HepG2 (cell line): Measurements from ENCODE around the gene MRPL2. TPM values are rescaled to one million over a fixed set of nuclear protein-coding genes. Genes with fewer than 3 reads are reported as not detected.
A peak's percentile ranks its signal among the peaks of the same experiment; 100 is the strongest.

Experiments used
- AKAP8 ChIP-seq: sonication (generic); formaldehyde crosslinking; IDR thresholded peaks from 2 replicates; pipeline ENCODE4 v1.5.1; 2020; ENCODE audit warnings: mild to moderate bottlenecking, missing genetic modification reagents
- DZIP1 ChIP-seq: sonication (generic); formaldehyde crosslinking; IDR thresholded peaks from 2 replicates; pipeline ENCODE4 v1.5.0; 2020; ENCODE audit warnings: mild to moderate bottlenecking, missing genetic modification reagents
- HNF4A ChIP-seq: sonication (generic); formaldehyde crosslinking; IDR thresholded peaks from 2 replicates; pipeline ENCODE4 v1.4.0; 2020; ENCODE audit warnings: missing genetic modification reagents
- KLF11 ChIP-seq: IDR thresholded peaks from 2 replicates; pipeline ENCODE4 v1.6.1; 2016; ENCODE audit warnings: missing compliant biosample characterization
- LBX2 ChIP-seq: sonication (generic); formaldehyde crosslinking; IDR thresholded peaks from 2 replicates; pipeline ENCODE4 v1.5.0; 2020; ENCODE audit warnings: missing genetic modification reagents, mild to moderate bottlenecking, borderline replicate concordance
- MYC ChIP-seq: sonication (generic); formaldehyde crosslinking; IDR thresholded peaks from 2 replicates; pipeline ENCODE4 v1.9.0; 2021; ENCODE audit warnings: missing genetic modification reagents, borderline replicate concordance
- RBFOX2 ChIP-seq: fragments of 200-400 bp; formaldehyde crosslinking; IDR thresholded peaks from 2 replicates; pipeline ENCODE4 v1.6.1; 2017; ENCODE audit warnings: low read depth, mild to moderate bottlenecking, low read length
- RXRB ChIP-seq: IDR thresholded peaks from 2 replicates; pipeline ENCODE4 v1.6.1; 2016; ENCODE audit warnings: borderline replicate concordance, missing genetic modification reagents, missing compliant biosample characterization
- SATB2 ChIP-seq: sonication (generic); formaldehyde crosslinking; IDR thresholded peaks from 2 replicates; pipeline ENCODE4 v1.5.0; 2020; ENCODE audit warnings: missing genetic modification reagents
- SRSF9 ChIP-seq: fragments of 200-400 bp; formaldehyde crosslinking; IDR thresholded peaks from 2 replicates; pipeline ENCODE4 v1.6.1; 2018; ENCODE audit warnings: borderline replicate concordance, mild to moderate bottlenecking, low read depth, low read length; ENCODE audit not compliant: insufficient read depth, poor library complexity, severe bottlenecking
- ZNF225 ChIP-seq: sonication (generic); formaldehyde crosslinking; IDR thresholded peaks from 2 replicates; pipeline ENCODE4 v1.4.0; 2020; ENCODE audit warnings: mild to moderate bottlenecking, missing genetic modification reagents
- ZNF256 ChIP-seq: sonication (generic); formaldehyde crosslinking; conservative IDR thresholded peaks from 2 replicates; pipeline ENCODE4 v1.4.0; 2020; ENCODE audit warnings: missing genetic modification reagents
- ZNF33B ChIP-seq: sonication (generic); formaldehyde crosslinking; IDR thresholded peaks from 2 replicates; pipeline ENCODE4 v1.5.1; 2020; ENCODE audit warnings: mild to moderate bottlenecking, missing genetic modification reagents
- ZNF703 ChIP-seq: sonication (generic); formaldehyde crosslinking; IDR thresholded peaks from 2 replicates; pipeline ENCODE4 v1.5.1; 2020; ENCODE audit warnings: missing genetic modification reagents, mild to moderate bottlenecking, moderate library complexity, borderline replicate concordance
- polyA plus RNA-seq, 8 experiments: library from polyadenylated mRNA; depleted of rRNA in 3 of 8; stranded (reverse) in 7 of 8; unstranded in 1 of 8; fragments of >200 nt; fragmentation: Illumina TruSeq in 4 of 8; extraction: Trizol in 4 of 8; gene quantifications; 2 replicates each; pipeline versions ENCODE4 v1.2.1 to v1.2.3, GENCODE V29; 2011 to 2016; ENCODE audit warnings: low read depth in 4 of 8, missing spikeins in 1 of 8, mixed read lengths in 1 of 8; ENCODE audit not compliant: insufficient read depth in 1 of 8
- total RNA-seq, 5 experiments: library from RNA; depleted of rRNA; stranded (reverse); fragments of >200 nt; fragmentation: Illumina TruSeq; extraction: Trizol; gene quantifications; 2 replicates each; pipeline ENCODE4 v1.2.3, GENCODE V29; 2016; ENCODE audit warnings: low read depth in 1 of 5
- TF ChIP-seq, protein P1 (sequence below): sonication (generic); formaldehyde crosslinking; IDR thresholded peaks from 2 replicates; pipeline ENCODE4 v1.5.1; 2020; ENCODE audit warnings: missing genetic modification reagents, mild to moderate bottlenecking, borderline replicate concordance
- TF ChIP-seq, protein P2 (sequence below): sonication (generic); formaldehyde crosslinking; IDR thresholded peaks from 2 replicates; pipeline ENCODE4 v1.5.0; 2020; ENCODE audit warnings: missing genetic modification reagents
- TF ChIP-seq, protein P3 (sequence below): sonication (generic); formaldehyde crosslinking; IDR thresholded peaks from 2 replicates; pipeline ENCODE4 v1.5.0; 2020; ENCODE audit warnings: mild to moderate bottlenecking, missing genetic modification reagents

The MRPL2 gene
- total and polyA plus RNA-seq, 2 of the 13 experiments (the other 11 are each of a cell fraction or from before 2014, with no cell fraction given) = 56.8 to 65.6 TPM

DNA sequence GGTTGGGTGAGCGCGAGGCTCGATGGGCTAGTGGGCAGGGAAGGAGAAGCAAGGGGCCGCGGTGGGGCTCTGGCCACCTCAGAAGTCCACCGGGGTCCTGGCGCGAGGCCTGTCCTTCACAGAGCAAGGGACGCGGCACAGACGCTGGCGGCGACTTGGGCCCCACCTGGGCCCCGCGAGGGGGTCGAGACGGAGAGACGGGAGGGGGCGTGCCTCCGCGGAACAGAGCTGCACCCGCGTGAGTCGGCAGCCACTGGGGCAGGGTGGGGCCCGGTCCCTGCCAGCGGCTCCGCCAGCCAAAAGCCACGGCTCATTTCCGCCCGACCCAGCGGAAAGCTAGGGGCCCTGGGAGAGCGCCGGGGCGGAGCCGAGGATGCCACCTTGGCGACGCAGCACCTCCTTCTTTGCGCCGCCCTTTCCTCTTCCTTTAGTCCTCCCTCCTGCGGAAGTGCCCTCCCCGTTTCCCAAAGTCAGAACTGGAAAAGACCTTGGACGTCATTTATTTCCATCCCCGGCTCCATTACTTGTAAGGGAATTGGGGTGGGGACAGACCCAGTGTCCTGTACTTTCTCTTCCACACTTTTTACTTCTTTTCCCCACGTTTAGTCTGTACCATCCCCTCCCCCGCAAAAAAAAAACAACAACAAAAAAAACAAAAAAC, 5.6 kb downstream of the MRPL2 start, which contains the start of gene CUL7 (continued):
- TF ChIP-seq, protein P1, sequence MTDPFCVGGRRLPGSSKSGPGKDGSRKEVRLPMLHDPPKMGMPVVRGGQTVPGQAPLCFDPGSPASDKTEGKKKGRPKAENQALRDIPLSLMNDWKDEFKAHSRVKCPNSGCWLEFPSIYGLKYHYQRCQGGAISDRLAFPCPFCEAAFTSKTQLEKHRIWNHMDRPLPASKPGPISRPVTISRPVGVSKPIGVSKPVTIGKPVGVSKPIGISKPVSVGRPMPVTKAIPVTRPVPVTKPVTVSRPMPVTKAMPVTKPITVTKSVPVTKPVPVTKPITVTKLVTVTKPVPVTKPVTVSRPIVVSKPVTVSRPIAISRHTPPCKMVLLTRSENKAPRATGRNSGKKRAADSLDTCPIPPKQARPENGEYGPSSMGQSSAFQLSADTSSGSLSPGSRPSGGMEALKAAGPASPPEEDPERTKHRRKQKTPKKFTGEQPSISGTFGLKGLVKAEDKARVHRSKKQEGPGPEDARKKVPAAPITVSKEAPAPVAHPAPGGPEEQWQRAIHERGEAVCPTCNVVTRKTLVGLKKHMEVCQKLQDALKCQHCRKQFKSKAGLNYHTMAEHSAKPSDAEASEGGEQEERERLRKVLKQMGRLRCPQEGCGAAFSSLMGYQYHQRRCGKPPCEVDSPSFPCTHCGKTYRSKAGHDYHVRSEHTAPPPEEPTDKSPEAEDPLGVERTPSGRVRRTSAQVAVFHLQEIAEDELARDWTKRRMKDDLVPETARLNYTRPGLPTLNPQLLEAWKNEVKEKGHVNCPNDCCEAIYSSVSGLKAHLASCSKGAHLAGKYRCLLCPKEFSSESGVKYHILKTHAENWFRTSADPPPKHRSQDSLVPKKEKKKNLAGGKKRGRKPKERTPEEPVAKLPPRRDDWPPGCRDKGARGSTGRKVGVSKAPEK = peak; percentile 17; the same call in 1 of the 2 replicates
- TF ChIP-seq SRSF9 (no peak), LBX2 (0 out of 2 replicates have a peak, but pooled peaks have one; percentile 59), RXRB (peak; percentile 63), HNF4A (CRISPR knock-in tag) (no peak; the same call in 1 of the 2 replicates), RBFOX2 (peak; percentile 100), ZNF256 (CRISPR knock-in tag) (no peak), AKAP8 (CRISPR knock-in tag) (peak; percentile 98), DZIP1 (CRISPR knock-in tag) (peak; percentile 70; the same call in 1 of the 2 replicates), ZNF33B (CRISPR knock-in tag) (no peak), ZNF703 (peak; percentile 96), ZNF225 (CRISPR knock-in tag) (peak; percentile 67; the same call in 1 of the 2 replicates), SATB2 (CRISPR knock-in tag) (peak; percentile 36; the same call in 1 of the 2 replicates), KLF11 (CRISPR knock-in tag) (peak; percentile 95; the same call in 1 of the 2 replicates), MYC (CRISPR knock-in tag) (peak; percentile 90; the same call in 1 of the 2 replicates)
- TF ChIP-seq, protein P2, sequence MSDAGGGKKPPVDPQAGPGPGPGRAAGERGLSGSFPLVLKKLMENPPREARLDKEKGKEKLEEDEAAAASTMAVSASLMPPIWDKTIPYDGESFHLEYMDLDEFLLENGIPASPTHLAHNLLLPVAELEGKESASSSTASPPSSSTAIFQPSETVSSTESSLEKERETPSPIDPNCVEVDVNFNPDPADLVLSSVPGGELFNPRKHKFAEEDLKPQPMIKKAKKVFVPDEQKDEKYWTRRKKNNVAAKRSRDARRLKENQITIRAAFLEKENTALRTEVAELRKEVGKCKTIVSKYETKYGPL (CRISPR knock-in tag) = no peak
- TF ChIP-seq, protein P3, sequence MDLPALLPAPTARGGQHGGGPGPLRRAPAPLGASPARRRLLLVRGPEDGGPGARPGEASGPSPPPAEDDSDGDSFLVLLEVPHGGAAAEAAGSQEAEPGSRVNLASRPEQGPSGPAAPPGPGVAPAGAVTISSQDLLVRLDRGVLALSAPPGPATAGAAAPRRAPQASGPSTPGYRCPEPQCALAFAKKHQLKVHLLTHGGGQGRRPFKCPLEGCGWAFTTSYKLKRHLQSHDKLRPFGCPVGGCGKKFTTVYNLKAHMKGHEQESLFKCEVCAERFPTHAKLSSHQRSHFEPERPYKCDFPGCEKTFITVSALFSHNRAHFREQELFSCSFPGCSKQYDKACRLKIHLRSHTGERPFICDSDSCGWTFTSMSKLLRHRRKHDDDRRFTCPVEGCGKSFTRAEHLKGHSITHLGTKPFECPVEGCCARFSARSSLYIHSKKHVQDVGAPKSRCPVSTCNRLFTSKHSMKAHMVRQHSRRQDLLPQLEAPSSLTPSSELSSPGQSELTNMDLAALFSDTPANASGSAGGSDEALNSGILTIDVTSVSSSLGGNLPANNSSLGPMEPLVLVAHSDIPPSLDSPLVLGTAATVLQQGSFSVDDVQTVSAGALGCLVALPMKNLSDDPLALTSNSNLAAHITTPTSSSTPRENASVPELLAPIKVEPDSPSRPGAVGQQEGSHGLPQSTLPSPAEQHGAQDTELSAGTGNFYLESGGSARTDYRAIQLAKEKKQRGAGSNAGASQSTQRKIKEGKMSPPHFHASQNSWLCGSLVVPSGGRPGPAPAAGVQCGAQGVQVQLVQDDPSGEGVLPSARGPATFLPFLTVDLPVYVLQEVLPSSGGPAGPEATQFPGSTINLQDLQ (CRISPR knock-in tag) = no peak; the same call in 1 of the 2 replicates
